HTR-8/SVneo (cell line): ENCODE results near the gene EOLA1.
A peak's percentile ranks its signal among the peaks of the same experiment; 100 is the strongest.
"Not testable (repeated sequence)": the region's sequence is repeated elsewhere in the genome, so short reads cannot be mapped to it uniquely, and the experiment has no call there.

Source experiments
- DNase-seq: peaks from one replicate; pipeline ENCODE4 v3.0.0; 2011; ENCODE audit warnings: low spot score, mixed read lengths; ENCODE audit not compliant: insufficient read length
- FAIRE-seq: peaks from 2 replicates; lab custom pipeline; 2011; peaks lifted over from hg19 to GRCh38; lab: Jason Lieb, UNC

The EOLA1 gene

DNA sequence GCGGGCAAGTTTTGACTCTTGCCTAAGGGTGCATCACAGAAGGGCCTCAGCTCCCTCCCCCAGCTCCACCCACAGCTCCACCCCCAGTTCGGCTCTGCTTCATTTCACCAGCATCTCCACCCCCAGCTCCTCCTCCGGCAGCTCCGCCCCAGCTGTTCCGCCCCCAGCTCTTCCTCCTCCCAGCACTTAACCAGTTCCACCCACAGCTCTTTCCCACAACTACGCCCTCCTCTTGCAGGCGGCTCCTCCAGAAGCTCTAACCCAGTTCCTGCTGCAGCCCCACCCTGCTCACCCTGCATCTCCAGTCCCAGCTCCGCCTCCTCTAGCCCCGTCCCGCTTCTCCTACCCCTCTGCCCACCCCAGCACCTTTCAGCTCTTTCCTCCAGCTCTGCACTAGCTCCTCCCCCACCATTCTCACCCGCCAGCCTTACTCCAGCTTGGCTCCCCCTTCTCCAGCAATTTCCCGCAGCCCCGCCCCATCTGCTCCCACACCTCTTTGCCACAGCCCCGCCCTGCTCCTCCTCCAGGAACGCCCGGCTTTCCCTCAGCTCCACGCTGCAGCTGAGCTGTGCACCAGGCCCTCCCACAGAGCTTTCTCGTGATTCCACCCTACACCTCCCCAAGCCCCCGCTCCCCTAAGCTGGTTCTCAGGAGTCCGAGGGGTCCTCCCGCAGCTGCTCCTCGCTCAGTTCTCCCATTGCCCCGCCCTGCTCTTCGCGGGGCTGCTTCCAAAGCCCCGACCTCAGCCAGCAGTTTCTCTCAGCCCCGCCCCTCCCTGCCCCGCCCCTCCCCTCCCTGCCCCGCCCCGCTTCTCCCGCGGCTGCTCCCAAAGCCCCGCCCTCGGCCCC lies 1.3 kb upstream of the EOLA1 start:
- FAIRE-seq: no peak

DNA sequence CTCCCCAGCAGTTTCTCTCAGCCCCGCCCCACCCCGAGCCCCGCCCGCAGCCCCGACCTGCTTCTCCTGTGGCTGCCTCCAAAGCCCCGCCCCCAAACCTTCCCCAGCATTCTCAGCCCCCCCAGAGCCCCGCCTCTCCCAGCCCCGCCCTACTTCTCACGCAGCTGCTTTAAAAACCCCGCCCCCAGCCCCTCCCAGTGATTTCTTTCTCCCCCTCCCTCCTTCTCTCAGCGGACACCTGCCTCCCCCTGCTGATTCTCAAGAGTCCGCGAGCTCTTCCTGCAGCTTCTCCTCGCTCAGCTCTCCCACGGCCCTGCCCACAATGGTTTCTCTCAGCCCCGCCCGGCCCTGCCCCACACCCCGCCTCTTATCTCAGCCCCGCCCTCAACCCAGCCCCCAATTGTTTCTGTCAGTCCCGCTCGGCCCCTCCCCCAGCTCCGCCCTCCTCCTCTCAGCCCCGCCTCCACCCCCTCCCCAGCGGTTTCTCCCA lies 636 bp upstream of the EOLA1 start:
- DNase-seq (peak; percentile 20), FAIRE-seq (no peak)

More for the DNA sequence above, 1.3 kb upstream of the EOLA1 start:
- DNase-seq: peak; percentile 38

DNA sequence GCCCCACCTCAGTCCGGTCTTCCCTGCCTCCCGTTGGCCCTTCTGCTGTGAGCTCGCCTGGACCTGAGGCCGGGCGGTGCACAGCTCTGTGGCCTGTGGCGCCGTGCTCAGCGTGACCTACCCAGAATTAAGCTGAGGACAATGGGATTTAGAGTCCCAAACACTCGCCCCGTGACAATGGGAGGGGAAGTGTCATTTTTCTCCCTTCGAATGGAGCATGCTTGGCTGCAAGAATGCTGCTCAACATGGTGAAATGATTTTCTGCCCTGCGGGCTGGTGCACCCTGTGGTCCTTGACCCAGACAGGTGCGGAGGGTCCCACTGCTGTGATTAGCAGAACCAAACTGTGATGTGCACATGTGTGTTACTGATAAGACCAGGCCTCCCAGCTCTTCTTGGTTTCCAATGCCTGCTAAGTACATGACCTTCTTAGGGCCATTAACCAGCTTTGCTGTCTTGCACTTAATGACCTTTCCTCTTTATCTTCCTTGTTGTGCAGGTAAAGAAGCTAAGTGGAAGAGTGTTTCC lies 772 bp downstream of the EOLA1 start:
- DNase-seq (no peak), FAIRE-seq (no peak)

DNA sequence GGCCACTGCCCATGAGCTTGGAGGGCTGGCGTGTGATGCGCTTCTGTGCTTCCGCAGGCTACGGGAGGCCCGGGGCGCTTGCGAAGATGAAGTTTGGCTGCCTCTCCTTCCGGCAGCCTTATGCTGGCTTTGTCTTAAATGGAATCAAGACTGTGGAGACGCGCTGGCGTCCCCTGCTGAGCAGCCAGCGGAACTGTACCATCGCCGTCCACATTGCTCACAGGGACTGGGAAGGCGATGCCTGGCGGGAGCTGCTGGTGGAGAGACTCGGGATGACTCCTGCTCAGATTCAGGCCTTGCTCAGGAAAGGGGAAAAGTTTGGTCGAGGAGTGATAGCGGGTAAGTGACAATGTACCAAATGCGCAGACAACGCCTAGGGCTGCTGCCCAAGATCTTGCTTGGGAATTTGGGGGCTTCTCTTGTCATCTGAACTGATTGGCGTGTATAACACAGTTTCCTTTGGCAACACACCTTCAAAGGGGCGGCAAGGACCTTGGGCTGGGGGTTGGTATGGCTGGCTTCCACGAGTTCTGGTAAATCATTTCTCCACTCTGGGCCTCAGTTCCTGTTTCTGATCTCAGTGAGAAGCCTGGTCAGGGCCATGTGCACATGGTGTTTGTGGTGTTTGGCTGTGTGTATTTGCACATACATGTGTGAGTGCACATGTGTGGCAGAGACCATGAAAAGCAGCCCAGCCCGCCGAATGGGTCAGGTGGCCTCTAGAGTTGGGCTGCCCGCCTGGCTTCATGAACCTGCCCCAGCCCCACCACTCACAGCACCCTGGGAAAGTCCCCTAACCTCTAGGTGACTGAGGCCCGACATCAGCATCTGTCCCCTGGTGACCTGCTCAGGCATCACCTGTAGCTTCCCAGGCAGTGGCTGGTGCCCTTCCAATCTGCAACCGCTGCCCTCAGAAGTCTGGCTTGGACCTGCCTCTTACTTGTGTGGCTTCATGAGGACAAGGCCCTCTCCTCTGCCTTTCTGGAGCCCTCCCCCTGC lies 5.0 kb downstream of the EOLA1 start:
- DNase-seq, FAIRE-seq: not testable (repeated sequence)

DNA sequence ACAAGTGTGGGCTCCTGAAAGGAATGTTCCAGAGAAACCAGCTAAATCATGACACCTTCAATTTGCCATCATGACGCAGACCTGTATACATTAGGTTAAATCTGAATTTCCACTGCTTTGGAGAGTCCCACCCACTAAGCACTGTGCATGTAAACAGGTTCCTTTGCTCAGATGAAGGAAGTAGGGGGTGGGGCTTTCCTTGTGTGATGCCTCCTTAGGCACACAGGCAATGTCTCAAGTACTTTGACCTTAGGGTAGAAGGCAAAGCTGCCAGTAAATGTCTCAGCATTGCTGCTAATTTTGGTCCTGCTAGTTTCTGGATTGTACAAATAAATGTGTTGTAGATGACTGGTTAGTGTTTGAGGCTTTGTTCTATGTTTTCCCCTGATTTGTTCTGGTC lies 6.2 kb downstream of the EOLA1 start:
- not testable (repeated sequence) for FAIRE-seq

DNA sequence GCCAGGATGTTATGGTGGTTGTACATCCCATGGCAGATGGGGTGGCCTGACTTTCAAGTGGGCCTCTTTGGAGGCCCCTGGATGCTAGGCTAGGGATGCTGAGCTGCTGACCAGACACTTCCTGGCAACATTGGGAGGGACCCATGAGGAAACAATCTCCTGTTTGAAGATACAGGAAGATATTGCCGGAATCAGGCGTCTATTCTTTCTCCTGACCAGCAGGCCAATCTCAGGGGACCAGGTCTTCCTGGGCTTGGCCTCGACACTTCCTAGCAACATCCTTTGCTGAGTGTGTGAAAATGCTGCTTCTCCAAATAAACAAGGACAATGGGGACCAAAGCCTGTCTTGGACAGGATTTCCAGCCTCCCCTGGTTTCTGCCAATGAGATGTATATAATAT lies 7.0 kb downstream of the EOLA1 start:
- not testable (repeated sequence) for FAIRE-seq, DNase-seq

More for the DNA sequence above, 6.2 kb downstream of the EOLA1 start:
- not testable (repeated sequence) for DNase-seq

DNA sequence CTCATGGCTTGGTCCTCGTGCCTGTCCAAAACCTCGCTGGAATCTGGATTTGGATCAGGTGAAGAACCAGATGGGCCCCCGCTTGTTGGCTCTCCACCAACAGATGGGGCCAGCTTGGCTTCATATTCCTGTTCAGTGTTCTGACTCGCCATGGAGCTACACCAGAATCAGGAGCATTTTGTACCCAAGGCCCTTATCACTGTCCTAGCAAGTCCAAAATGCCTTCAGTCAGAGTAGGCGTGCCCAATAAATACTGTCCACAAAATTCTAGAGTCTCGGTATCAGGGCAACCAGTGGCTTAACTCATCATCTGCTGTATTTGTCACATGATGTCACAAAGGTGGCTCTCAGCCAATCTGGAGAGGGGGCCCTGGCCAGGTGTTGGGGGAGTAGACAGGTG lies 8.9 kb downstream of the EOLA1 start, which contains the start of gene HSFX3:
Gene HSFX3, minus strand, starts transcription at position 224 of the 400 bp plus-strand sequence. Its CDS starts 72 bp downstream, at position 152.
- not testable (repeated sequence) for FAIRE-seq

DNA sequence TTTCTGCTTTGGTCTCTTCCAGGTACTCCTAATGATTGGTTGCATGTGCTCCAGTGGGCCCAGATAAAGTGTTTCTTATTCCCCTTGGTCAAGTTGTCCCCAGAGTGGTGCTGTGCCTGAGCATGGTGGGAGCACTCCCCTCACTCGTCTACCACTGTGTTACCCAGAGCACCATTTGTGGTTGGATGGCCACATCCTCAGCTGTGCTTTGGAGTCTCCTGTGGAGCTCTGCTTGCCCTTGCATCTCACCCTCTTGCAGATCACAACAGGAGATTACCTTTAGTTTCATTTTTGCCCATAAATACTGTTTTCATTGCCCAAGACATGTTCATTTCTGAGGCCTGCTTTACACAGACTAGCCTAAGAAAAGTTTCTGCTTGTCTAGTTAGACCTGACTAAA lies 9.6 kb downstream of the EOLA1 start:
- not testable (repeated sequence) for FAIRE-seq, DNase-seq

More for the DNA sequence above, 8.9 kb downstream of the EOLA1 start, which contains the start of gene HSFX3:
- not testable (repeated sequence) for DNase-seq

DNA sequence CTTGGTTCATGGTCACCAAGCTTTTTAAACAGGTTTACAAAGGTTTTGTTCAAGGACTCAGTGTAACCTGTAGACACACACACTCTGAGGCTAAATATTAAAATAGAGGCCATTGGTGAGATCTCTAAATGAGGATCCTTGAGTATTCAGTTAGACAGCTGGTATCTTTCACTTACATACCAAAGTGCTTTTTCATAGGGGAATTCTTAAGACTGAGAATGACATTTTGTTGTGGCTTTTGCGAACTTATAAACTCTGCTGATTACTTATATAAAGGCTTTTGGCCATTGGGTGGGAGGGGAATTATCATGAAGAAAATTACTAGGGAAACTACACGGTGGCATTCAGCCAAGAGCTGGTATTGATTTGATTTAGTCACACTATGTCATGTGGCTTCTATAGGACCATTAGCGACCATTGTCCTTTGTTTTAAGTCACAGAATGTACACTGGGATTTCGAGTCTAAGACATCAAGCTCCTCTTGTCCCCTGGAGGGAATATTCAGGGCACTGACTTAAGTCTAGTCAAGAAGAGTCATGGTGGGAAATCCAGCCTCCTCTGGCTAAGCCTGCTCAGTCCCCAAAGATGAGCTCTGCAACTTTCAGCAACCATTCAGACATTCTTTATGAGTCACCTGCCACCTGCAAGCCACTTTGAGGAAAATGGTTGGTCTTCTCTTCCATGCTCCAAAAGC lies 10.6 kb downstream of the EOLA1 start:
- FAIRE-seq, DNase-seq: not testable (repeated sequence)

DNA sequence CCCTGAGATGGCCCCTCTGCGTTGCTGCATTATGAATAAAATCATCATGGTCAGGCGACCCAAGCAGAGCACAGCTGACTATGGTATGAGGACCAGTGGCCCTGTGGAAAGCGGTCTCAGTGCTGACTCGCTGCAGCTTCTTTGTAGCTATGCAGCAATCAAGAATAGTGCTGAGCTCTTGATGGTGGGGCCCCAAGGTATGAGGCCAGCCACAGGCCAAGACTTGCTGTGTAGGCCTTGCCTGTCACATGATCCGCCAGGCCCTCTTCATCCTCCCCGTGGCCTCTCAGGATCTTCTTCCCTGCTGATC lies 11.1 kb downstream of the EOLA1 start:
- not testable (repeated sequence) for FAIRE-seq, DNase-seq

DNA sequence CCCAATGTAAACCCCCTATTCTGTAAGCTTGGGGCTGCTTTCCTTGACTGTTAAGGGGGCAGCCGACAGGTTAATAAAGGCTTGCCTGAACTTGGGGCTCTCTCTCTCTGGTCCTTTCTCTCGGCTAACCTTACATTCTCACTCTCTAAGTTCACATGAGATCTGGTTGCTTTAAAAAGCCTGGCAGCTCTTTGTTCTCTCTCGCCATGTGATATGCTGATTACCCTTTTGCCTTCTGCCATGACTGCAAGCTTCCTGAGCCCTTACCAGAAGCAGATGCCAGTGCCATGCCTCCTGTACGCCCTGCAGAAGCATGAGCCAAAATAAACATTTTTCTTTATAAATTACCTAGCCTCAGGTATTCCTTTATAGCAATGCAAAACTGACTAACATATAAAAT lies 14.4 kb downstream of the EOLA1 start:
- not testable (repeated sequence) for FAIRE-seq, DNase-seq

DNA sequence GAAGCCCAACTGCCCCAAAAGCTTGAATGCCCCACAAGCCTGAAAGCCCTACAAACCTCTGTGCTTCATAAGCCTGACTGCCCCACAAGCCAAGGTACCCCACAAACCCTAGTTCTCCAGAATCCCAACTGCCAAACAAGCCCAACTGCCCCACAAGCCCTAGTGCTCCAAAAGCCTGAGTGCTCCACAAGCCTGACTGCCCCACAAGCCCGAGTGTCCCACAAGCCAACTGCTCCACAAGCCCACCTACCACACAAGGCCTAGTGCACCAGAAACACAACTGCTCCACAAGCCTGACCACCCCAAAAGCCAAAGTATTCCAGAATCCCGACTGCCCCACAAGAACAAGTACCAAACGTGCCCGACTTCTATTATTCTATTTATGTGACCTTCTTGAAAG lies 22.5 kb downstream of the EOLA1 start:
- FAIRE-seq (no peak), DNase-seq (no peak)

DNA sequence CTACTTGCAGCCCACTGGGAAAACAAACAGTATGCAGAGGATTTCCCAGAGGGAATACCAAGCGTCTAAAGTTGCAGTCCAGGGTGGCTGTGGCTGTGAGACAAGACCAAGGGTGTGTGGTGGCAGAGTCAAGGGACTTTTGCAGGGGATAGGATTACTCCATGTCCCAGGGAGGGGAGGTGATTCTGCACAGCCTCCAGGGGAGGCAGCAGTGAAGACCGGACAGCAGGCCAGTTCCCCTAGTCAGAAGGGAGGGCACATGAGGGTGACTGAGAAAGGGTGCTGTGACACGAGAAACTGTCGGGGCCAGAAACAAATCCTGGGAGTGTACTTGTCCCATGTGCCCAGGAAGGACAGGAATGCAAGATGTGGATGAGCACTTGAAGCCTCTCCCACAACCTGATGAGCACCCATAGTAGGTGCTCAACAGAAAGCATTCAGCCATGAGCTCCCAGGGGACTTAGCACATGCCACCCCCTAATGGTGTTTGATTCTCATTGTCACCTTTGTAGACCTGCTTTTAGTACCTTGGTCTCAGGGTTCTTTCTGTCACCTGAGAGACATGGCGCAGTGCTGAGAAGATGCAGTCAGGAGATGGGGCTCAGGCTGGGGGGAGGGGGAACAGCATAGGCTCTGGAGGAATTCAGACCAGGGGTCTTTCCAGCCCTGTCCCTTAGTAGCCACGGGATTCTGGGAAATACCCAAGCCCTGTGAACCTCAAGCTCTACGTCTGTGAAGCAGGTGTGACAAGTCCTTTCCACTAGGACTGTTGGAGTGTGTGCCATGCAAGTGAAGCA lies 27.0 kb downstream of the EOLA1 start:
- DNase-seq (no peak), FAIRE-seq (no peak)

DNA sequence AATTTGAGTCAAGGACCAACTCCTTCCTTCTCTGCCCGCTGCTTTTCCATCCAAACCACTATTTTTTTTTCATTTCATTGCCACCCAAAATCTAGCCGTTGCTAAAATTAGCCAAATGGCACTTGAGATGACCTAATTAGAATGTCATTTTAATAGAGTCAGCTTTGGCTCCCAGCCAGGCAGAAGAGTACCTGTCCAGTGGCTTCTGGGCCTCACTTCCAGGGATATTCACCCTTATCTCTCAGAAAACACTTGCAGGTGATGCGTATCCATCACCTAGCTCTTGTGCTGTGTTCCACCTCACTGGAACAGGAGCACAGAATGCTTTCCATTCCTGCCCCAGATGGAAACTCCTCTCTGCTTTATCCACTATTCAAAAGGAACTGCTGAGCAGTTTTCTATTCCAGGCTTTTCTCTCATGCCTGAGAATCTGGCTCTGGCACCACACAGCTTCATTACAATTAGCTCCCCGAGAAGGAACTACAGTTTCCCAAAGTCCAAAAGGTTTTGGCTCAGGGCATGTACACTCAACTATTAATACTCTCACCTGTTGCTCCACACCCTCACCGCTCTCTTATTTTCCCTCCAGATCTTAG lies 28.0 kb downstream of the EOLA1 start:
- DNase-seq: no peak
- no peak for FAIRE-seq

DNA sequence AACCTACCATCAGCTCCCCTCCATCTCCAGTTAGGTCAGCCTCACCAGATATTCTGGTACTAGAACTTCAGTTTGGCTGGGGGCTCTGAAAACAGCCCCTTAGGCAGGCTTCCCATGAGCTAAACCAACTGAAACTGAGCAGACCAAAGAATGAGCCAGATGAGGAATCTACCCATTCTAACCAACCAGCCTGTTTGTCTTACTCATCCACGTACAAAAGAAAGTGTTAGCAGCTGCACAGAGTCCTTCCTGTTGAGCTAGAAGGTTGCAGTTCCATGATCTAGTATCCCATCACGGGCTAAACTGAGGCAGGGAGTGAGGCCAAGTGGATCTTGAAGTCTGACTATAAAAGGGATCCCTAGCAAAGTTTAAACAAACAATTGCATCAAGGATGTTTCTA lies 29.0 kb downstream of the EOLA1 start:
- FAIRE-seq (no peak), DNase-seq (no peak)

DNA sequence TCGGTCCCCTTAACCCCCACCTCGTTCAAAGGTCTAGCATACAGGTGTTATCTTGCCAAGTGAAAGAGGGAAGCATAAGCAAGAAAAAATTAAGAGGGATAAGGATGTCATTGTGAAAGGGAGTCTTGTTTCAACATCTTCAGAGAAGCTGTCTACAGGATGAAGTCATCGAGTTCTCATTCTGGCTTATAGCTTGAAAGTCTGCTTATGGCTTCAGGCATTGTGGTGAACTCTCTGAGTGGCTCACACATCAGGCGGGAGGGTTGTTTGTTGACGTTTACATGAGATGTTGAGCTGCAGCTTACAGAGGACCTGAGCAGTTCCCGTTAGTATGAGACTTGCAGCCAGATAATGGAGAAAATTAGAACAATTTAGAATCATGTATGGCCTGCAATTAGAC lies 29.9 kb downstream of the EOLA1 start:
- DNase-seq (no peak), FAIRE-seq (no peak)

DNA sequence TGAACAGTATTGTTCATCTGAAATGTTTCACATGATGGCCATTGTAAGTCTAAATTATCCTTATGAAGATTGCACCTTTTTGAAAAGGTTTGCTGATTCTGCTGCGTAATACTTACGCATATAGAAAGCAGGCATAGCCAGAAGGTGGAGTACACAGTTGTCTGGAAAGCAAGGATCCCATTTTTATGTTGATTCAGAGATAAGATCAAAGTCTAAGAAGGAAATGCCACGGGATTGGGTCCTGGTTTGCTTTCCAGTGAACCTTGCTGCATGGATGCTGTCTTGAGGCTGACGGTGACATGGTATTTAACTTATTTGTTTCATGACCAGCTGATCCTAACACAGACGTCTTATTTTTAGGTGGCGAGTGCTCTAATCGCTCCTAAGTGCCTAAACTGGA lies 31.0 kb downstream of the EOLA1 start:
- DNase-seq (no peak), FAIRE-seq (no peak)

DNA sequence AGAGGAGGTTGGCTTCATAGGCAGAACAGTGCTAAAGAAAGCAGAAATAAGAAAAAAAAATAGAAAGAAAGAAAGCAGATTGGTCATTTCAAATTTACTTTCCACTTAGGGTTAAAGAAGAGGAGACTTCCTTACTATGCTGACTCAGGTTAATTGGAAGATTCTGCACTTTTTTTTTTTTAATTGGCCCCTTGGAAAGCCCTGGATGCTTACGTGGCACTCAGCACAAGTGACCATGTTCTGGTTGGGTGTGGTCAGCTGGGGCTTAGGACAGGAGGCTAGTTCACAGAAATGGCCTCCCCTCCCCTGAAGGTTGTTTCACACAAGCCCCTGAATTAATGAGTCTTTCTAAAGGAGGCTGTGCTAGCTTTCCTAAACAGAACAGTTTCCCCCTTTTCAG lies 31.9 kb downstream of the EOLA1 start:
- FAIRE-seq: no peak
- no peak for DNase-seq
